Mesendoderm (in vitro differentiated cells): Measurements from ENCODE around the gene GNG12.

Source experiments
- DNase-seq: peaks from one replicate; pipeline ENCODE4 v3.0.0; 2013
- H2AK5ac ChIP-seq: 2 replicates; pipeline ENCODE4 v1.6.1; 2013; ENCODE audit warnings: low read length, inconsistent platforms
- H2BK120ac ChIP-seq: 2 replicates; pipeline ENCODE4 v1.6.1; 2013; ENCODE audit warnings: low read depth, mild to moderate bottlenecking, low read length, moderate library complexity, mixed read lengths
- H2BK15ac ChIP-seq: replicated peaks from 2 replicates; pipeline ENCODE4 v1.6.1; 2013; ENCODE audit warnings: low read depth, mild to moderate bottlenecking, moderate library complexity
- H2BK5ac ChIP-seq: 2 replicates; pipeline ENCODE4 v1.6.1; 2013; ENCODE audit warnings: low read length, inconsistent platforms
- H3K18ac ChIP-seq: 2 replicates; pipeline ENCODE4 v1.6.1; 2013; ENCODE audit warnings: mild to moderate bottlenecking, low read length, mixed read lengths
- H3K23ac ChIP-seq: one replicate; pipeline ENCODE4 v1.6.1; 2013; ENCODE audit warnings: low read length
- H3K27ac ChIP-seq: 2 replicates; pipeline ENCODE4 v1.5.1; 2013; ENCODE audit warnings: low read depth, mild to moderate bottlenecking, inconsistent platforms, low read length, moderate library complexity
- H3K27me3 ChIP-seq: 2 replicates; pipeline ENCODE4 v1.6.1; 2013; ENCODE audit warnings: low read length, control low read depth, mild to moderate bottlenecking, inconsistent platforms; ENCODE audit not compliant: insufficient read depth, poor library complexity
- H3K36me3 ChIP-seq: 2 replicates; pipeline ENCODE4 v1.6.1; 2013; ENCODE audit warnings: low read length, inconsistent platforms; ENCODE audit not compliant: control insufficient read depth, insufficient read depth
- H3K4ac ChIP-seq: one replicate; pipeline ENCODE4 v1.6.1; 2013; ENCODE audit warnings: low read depth, mild to moderate bottlenecking, low read length, moderate library complexity
- H3K4me1 ChIP-seq: 2 replicates; pipeline ENCODE4 v1.6.1; 2013; ENCODE audit warnings: low read depth, low read length, inconsistent platforms; ENCODE audit not compliant: control insufficient read depth
- H3K4me2 ChIP-seq: 2 replicates; pipeline ENCODE4 v1.6.1; 2013; ENCODE audit warnings: low read length
- H3K4me3 ChIP-seq: 2 replicates; pipeline ENCODE4 v1.5.1; 2013; ENCODE audit warnings: mild to moderate bottlenecking, low read length
- H3K56ac ChIP-seq: one replicate; pipeline ENCODE4 v1.6.1; 2013; ENCODE audit warnings: low read length
- H3K79me1 ChIP-seq: 2 replicates; pipeline ENCODE4 v1.6.1; 2013; ENCODE audit warnings: low read length, inconsistent platforms
- H3K79me2 ChIP-seq: 2 replicates; pipeline ENCODE4 v1.6.1; 2013; ENCODE audit warnings: mild to moderate bottlenecking, low read length; ENCODE audit not compliant: control insufficient read depth, insufficient read depth
- H3K9ac ChIP-seq: 2 replicates; pipeline ENCODE4 v1.6.1; 2013; ENCODE audit warnings: low read length, inconsistent platforms
- H4K5ac ChIP-seq: one replicate; pipeline ENCODE4 v1.6.1; 2013; ENCODE audit warnings: low read length
- H4K8ac ChIP-seq: one replicate; pipeline ENCODE4 v1.6.1; 2013; ENCODE audit warnings: low read depth, mild to moderate bottlenecking, control low read depth, low read length, moderate library complexity
- WGBS: extraction: QIAGEN DNeasy Blood & Tissue Kit; methylation state at CpG from one replicate; pipeline ENCODE4 v1.1.7; 2013; ENCODE audit warnings: low lambda C conversion rate, missing lambda C conversion rate; ENCODE audit not compliant: insufficient coverage; ENCODE audit errors: extremely low coverage; 5-methylcytosine and 5-hydroxymethylcytosine counted together

Gene GNG12

DNA sequence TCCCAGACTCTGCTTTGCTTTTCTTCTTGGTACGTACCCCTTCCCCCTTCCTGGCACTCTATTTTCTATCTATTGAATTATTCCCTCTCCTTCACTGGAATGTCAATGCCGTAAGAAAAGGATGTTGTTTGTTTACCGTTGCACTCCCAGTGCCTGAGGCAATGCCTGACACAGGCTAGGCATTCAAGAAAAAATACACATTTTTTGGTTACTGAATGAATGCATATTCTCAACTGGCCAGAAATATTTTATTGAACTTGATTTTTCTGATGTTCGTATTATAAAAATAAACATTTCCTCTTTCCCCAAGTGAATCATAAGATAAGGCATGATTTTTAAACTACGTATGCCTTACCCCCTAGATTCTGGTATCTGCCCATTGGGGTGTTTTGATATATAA is 41.2 kb downstream of the GNG12 start:
- no peak overlapping the region for H3K4ac ChIP-seq
- H4K8ac ChIP-seq = no peak overlapping the region
- WGBS = no CpG with 5 or more reads among the region's 5 CpGs
- H4K5ac ChIP-seq = no peak overlapping the region
- H2BK5ac ChIP-seq = no peak overlapping the region
- H2AK5ac ChIP-seq = no peak overlapping the region
- no peak overlapping the region for H3K27ac ChIP-seq
- H3K9ac ChIP-seq = no peak overlapping the region
- H3K4me1 ChIP-seq = peaks cover 9% of the 10 kb centered on the region
- no peaks in the 10 kb centered on the region for H3K79me2 ChIP-seq
- H2BK15ac ChIP-seq = no peak overlapping the region
- H3K4me3 ChIP-seq = no peak overlapping the region
- H3K4me2 ChIP-seq = no peak overlapping the region
- peak; percentile 70 for DNase-seq
- no peaks in the 10 kb centered on the region for H3K27me3 ChIP-seq
- peaks cover under 1% of the 10 kb centered on the region for H3K79me1 ChIP-seq
- H3K36me3 ChIP-seq = no peaks in the 10 kb centered on the region
- H2BK120ac ChIP-seq = no peak overlapping the region
- H3K56ac ChIP-seq = no peak overlapping the region
- no peak overlapping the region for H3K23ac ChIP-seq
- H3K18ac ChIP-seq = no peak overlapping the region

- no peak overlapping the region for H3K4me3 ChIP-seq
Measured at GRCh38 chr1:67791686-67792085, 41.6 kb downstream of the GNG12 start.

DNA sequence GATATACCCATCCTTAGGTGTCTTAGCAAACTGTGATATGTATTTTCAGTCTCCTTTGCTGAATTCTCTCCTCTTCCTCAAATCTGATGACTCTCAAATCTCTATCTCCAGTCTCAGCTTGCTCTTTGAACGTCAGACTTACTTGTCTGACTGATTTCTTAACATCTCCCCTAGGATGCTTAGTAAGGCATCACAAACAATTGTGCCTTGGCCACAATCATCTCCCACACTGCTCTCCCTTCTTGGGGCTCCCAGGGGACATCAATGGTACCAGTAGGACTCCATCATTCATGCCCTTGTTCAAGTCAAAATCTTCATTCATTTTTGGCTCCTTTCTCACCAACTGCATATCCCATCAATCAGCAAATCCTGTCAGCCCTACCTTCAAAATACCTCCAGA is 42.0 kb downstream of the GNG12 start:
- Histone ChIP-seq H2AK5ac (no peak overlapping the region), H3K4me2 (no peak overlapping the region), H3K27me3 (no peaks in the 10 kb centered on the region), H2BK5ac (no peak overlapping the region), H3K56ac (no peak overlapping the region), H4K8ac (no peak overlapping the region), H3K36me3 (no peaks in the 10 kb centered on the region), H3K27ac (no peak overlapping the region), H3K79me1 (peaks cover 3% of the 10 kb centered on the region), H2BK15ac (no peak overlapping the region), H3K79me2 (no peaks in the 10 kb centered on the region), H4K5ac (no peak overlapping the region), H2BK120ac (no peak overlapping the region), H3K9ac (no peak overlapping the region), H3K4me1 (peaks cover 9% of the 10 kb centered on the region), H3K4ac (no peak overlapping the region), H3K4me3 (no peak overlapping the region), H3K18ac (no peak overlapping the region), H3K23ac (no peak overlapping the region)
- WGBS = no CpG with 5 or more reads among the region's 1 CpG
- no peak for DNase-seq

More at GRCh38 chr1:67791686-67792085, 41.6 kb downstream of the GNG12 start:
- Histone ChIP-seq H2BK5ac (no peak overlapping the region), H3K9ac (no peak overlapping the region), H3K23ac (no peak overlapping the region), H2BK120ac (no peak overlapping the region), H3K27ac (no peak overlapping the region), H3K79me1 (peaks cover 3% of the 10 kb centered on the region), H3K27me3 (no peaks in the 10 kb centered on the region), H2AK5ac (no peak overlapping the region), H3K36me3 (no peaks in the 10 kb centered on the region), H3K79me2 (no peaks in the 10 kb centered on the region), H3K56ac (no peak overlapping the region), H3K18ac (no peak overlapping the region), H3K4me1 (peaks cover 9% of the 10 kb centered on the region), H4K8ac (no peak overlapping the region), H3K4me2 (no peak overlapping the region), H3K4ac (no peak overlapping the region), H2BK15ac (no peak overlapping the region), H4K5ac (no peak overlapping the region)
- WGBS = no CpG with 5 or more reads among the region's 3 CpGs
- DNase-seq = peak; percentile 80

DNA sequence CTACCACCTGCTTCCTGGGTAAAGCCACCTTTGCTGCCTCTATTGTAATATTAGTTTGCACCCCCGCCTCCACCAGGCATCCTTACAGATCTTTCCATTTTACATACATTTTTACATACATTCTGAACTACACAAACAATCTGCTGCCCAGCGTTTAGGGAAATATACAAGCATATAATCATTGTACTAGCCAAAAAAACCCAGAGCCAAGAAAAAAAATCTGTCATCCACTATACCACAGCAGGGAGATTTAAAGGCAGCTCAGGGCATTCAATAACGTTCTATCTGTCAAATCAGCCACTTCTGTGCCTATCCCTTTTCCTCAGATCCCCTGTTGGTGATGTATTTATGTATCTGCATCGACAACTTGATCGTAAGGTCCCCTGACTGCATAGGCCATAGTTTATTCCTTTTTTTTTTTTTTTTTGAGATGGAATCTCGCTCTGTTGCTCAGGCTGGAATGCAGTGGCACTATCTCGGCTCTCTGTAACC is 43.0 kb downstream of the GNG12 start:
- Histone ChIP-seq H3K4me3 (no peak overlapping the region), H3K4me2 (no peak overlapping the region), H3K9ac (no peak overlapping the region), H2BK5ac (no peak overlapping the region), H3K79me1 (peaks cover 3% of the 10 kb centered on the region), H3K4ac (no peak overlapping the region), H3K56ac (no peak overlapping the region), H3K36me3 (no peaks in the 10 kb centered on the region), H3K18ac (no peak overlapping the region), H3K27me3 (no peaks in the 10 kb centered on the region), H3K4me1 (peaks cover 9% of the 10 kb centered on the region), H3K27ac (no peak overlapping the region), H3K79me2 (no peaks in the 10 kb centered on the region), H2AK5ac (no peak overlapping the region), H4K5ac (no peak overlapping the region), H3K23ac (no peak overlapping the region), H2BK120ac (no peak overlapping the region), H2BK15ac (no peak overlapping the region), H4K8ac (no peak overlapping the region)
- no peak for DNase-seq
- no CpG with 5 or more reads among the region's 7 CpGs for WGBS

GRCh38 chr1:67789551-67789950 is 43.7 kb downstream of the GNG12 start:
- Histone ChIP-seq H3K23ac (no peak overlapping the region), H2AK5ac (no peak overlapping the region), H2BK120ac (no peak overlapping the region), H3K4me3 (no peak overlapping the region), H3K27ac (no peak overlapping the region), H4K5ac (no peak overlapping the region), H3K27me3 (no peaks in the 10 kb centered on the region), H2BK15ac (no peak overlapping the region), H3K9ac (no peak overlapping the region), H3K4ac (no peak overlapping the region), H3K18ac (no peak overlapping the region), H3K56ac (no peak overlapping the region), H3K79me1 (peaks cover 3% of the 10 kb centered on the region), H3K4me1 (peaks cover 9% of the 10 kb centered on the region), H3K79me2 (no peaks in the 10 kb centered on the region), H3K36me3 (no peaks in the 10 kb centered on the region), H2BK5ac (no peak overlapping the region), H3K4me2 (no peak overlapping the region), H4K8ac (no peak overlapping the region)
- WGBS = no CpG with 5 or more reads among the region's 6 CpGs
- DNase-seq = no peak

DNA sequence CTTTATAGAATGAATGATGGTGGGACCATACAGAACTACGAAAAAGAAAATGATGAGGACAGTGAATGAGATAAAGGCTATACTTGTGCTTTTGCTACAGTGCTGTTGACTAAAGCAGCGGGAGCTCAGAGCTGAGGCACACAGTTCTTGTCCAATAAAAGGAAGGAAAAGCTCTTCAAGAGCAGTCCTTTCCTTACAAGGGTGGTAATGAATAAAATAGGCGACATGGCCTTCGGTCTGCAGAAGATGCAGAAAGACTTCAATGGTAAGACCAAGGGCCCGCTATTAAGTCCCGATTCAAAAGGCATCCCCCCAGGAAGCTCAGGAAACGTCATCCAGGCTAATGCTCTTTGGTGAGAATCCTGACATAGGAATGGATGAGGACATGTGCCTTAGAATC is 44.4 kb downstream of the GNG12 start:
- Histone ChIP-seq H3K9ac (no peak overlapping the region), H3K27me3 (no peaks in the 10 kb centered on the region), H2BK15ac (no peak overlapping the region), H3K27ac (no peak overlapping the region), H3K36me3 (no peaks in the 10 kb centered on the region), H2AK5ac (no peak overlapping the region), H3K18ac (no peak overlapping the region), H3K79me1 (peaks cover 3% of the 10 kb centered on the region), H3K79me2 (no peaks in the 10 kb centered on the region), H3K23ac (no peak overlapping the region), H2BK120ac (no peak overlapping the region), H3K4me3 (no peak overlapping the region), H4K8ac (no peak overlapping the region), H3K4me2 (no peak overlapping the region), H3K4me1 (peaks cover 9% of the 10 kb centered on the region), H4K5ac (no peak overlapping the region), H2BK5ac (no peak overlapping the region), H3K56ac (no peak overlapping the region), H3K4ac (no peak overlapping the region)
- WGBS = no CpG with 5 or more reads among the region's 7 CpGs
- no peak for DNase-seq
